Erythroblast (primary cell): ENCODE measurements around the gene CLSTN2.

Source experiments
- GATA1 ChIP-seq: IDR thresholded peaks from 2 replicates; pipeline ENCODE4 v1.6.1; 2011; ENCODE audit warnings: low read depth, mild to moderate bottlenecking, control low read depth, low read length, moderate library complexity
- POLR2A ChIP-seq: IDR thresholded peaks from 2 replicates; pipeline ENCODE4 v1.6.1; 2011; ENCODE audit warnings: mild to moderate bottlenecking, low read length

GRCh38 chr3:140134231-140134965 is 199.4 kb downstream of the CLSTN2 start:
- no peak for TF ChIP-seq POLR2A
- TF ChIP-seq GATA1, result no peak
